ENCODE results near the gene SLC44A2.
A peak's percentile ranks its signal among the peaks of the same experiment; 100 is the strongest.

The SLC44A2 gene

GRCh38 chr19:10654610-10655456 is 29.5 kb downstream of the SLC44A2 start:
- Histone ChIP-seq H3K4me2 (peak overlapping the region; percentile 76), H2AFZ (ENCODE audit: low read depth) (no peak overlapping the region), H3K27me3 (ENCODE audit: insufficient read depth, low read depth) (no peaks in the 10 kb centered on the region), H3K27ac (peak overlapping the region; percentile 91), H3K36me3 (ENCODE audit: insufficient read depth) (peaks cover 10% of the 10 kb centered on the region; the same call in 1 of the 2 replicates), H3K79me2 (ENCODE audit: insufficient read depth, low read depth) (peaks cover 66% of the 10 kb centered on the region), H4K20me1 (ENCODE audit: insufficient read depth) (peaks cover 39% of the 10 kb centered on the region), H3K4me1 (ENCODE audit: low read depth, poor library complexity, severe bottlenecking) (peaks cover 41% of the 10 kb centered on the region), H3K4me3 (IDR thresholded peaks at IDR 0.05; ENCODE audit: insufficient read depth, low read depth, low read length) (no peak overlapping the region), H3K9ac (peak overlapping the region; percentile 98)
- TF ChIP-seq CTCF (conservative IDR thresholded peaks at IDR 0.05; ENCODE audit: low read depth, low read length): no peak

GRCh38 chr19:10655457-10656312 is 30.3 kb downstream of the SLC44A2 start:
- H3K4me2 ChIP-seq: peak overlapping the region; percentile 76
- TF ChIP-seq CTCF (conservative IDR thresholded peaks at IDR 0.05; ENCODE audit: low read depth, low read length): no peak
- peaks cover 74% of the 10 kb centered on the region for H3K79me2 ChIP-seq (ENCODE audit: insufficient read depth, low read depth)
- H2AFZ ChIP-seq (ENCODE audit: low read depth): no peak overlapping the region
- no peaks in the 10 kb centered on the region for H3K27me3 ChIP-seq (ENCODE audit: insufficient read depth, low read depth)
- H3K36me3 ChIP-seq (ENCODE audit: insufficient read depth): peaks cover 15% of the 10 kb centered on the region; the same call in 1 of the 2 replicates
- H4K20me1 ChIP-seq (ENCODE audit: insufficient read depth): peaks cover 47% of the 10 kb centered on the region
- peak overlapping the region; percentile 98 for H3K9ac ChIP-seq
- peak overlapping the region; percentile 91 for H3K27ac ChIP-seq
- H3K4me3 ChIP-seq (IDR thresholded peaks at IDR 0.05; ENCODE audit: insufficient read depth, low read depth, low read length): no peak overlapping the region
- peaks cover 41% of the 10 kb centered on the region for H3K4me1 ChIP-seq (ENCODE audit: low read depth, poor library complexity, severe bottlenecking)

GRCh38 chr19:10660346-10660745 is 35.0 kb downstream of the SLC44A2 start:
- Histone ChIP-seq H3K4me2 (no peak overlapping the region; the same call in 1 of the 2 replicates), H3K4me3 (IDR thresholded peaks at IDR 0.05; ENCODE audit: insufficient read depth, low read depth, low read length) (no peak overlapping the region), H3K27me3 (ENCODE audit: insufficient read depth, low read depth) (no peaks in the 10 kb centered on the region), H3K9ac (no peak overlapping the region), H2AFZ (ENCODE audit: low read depth) (no peak overlapping the region), H3K27ac (no peak overlapping the region), H3K4me1 (ENCODE audit: low read depth, poor library complexity, severe bottlenecking) (peaks cover 35% of the 10 kb centered on the region), H3K36me3 (ENCODE audit: insufficient read depth) (peaks cover 16% of the 10 kb centered on the region; the same call in 1 of the 2 replicates), H3K79me2 (ENCODE audit: insufficient read depth, low read depth) (peaks cover 100% of the 10 kb centered on the region), H4K20me1 (ENCODE audit: insufficient read depth) (peaks cover 87% of the 10 kb centered on the region)
- TF ChIP-seq CTCF (conservative IDR thresholded peaks at IDR 0.05; ENCODE audit: low read depth, low read length): no peak

GRCh38 chr19:10661946-10662345 is 36.6 kb downstream of the SLC44A2 start:
- no peak overlapping the region for H3K4me3 ChIP-seq (IDR thresholded peaks at IDR 0.05; ENCODE audit: insufficient read depth, low read depth, low read length)

More at GRCh38 chr19:10661946-10662345, 36.6 kb downstream of the SLC44A2 start:
- Histone ChIP-seq H4K20me1 (ENCODE audit: insufficient read depth) (peaks cover 91% of the 10 kb centered on the region), H3K79me2 (ENCODE audit: insufficient read depth, low read depth) (peaks cover 100% of the 10 kb centered on the region), H3K4me1 (ENCODE audit: low read depth, poor library complexity, severe bottlenecking) (peaks cover 32% of the 10 kb centered on the region), H3K4me2 (no peak overlapping the region), H3K27me3 (ENCODE audit: insufficient read depth, low read depth) (no peaks in the 10 kb centered on the region), H3K36me3 (ENCODE audit: insufficient read depth) (peaks cover 20% of the 10 kb centered on the region; the same call in 1 of the 2 replicates), H3K27ac (no peak overlapping the region), H2AFZ (ENCODE audit: low read depth) (no peak overlapping the region), H3K9ac (no peak overlapping the region)
- no peak for TF ChIP-seq CTCF (conservative IDR thresholded peaks at IDR 0.05; ENCODE audit: low read depth, low read length)

All from KMS-11 (cell line).